Liver (tissue), 9 donors: ENCODE data around the gene PHIP. TPM values are rescaled to one million over a fixed set of nuclear protein-coding genes. Genes with fewer than 3 reads are reported as not detected.

Experiments used
- DNase-seq: peaks from one replicate; pipeline ENCODE4 v3.0.0-alpha.2; 2017; ENCODE audit warnings: low spot score
- H3K27ac ChIP-seq, 2 donors: one replicate each; pipeline ENCODE4 v1.7.0; 2013; ENCODE audit warnings: inconsistent platforms in 2 of 2, low read length in 2 of 2, control low read depth in 1 of 2, low read depth in 1 of 2, mild to moderate bottlenecking in 1 of 2
- H3K27me3 ChIP-seq, 4 donors: one replicate each; pipeline versions ENCODE4 v1.6.1 to v1.7.0; 2013; ENCODE audit warnings: low read length in 3 of 4, inconsistent platforms in 1 of 4, mild to moderate bottlenecking in 1 of 4, moderate library complexity in 1 of 4; ENCODE audit not compliant: control insufficient read depth in 4 of 4, insufficient read depth in 4 of 4
- H3K36me3 ChIP-seq, 4 donors: one replicate each; pipeline versions ENCODE4 v1.6.1 to v1.7.0; 2013; ENCODE audit warnings: low read length in 3 of 4, mild to moderate bottlenecking in 3 of 4, low read depth in 1 of 4, moderate library complexity in 1 of 4; ENCODE audit not compliant: control insufficient read depth in 4 of 4, insufficient read depth in 3 of 4
- H3K4me1 ChIP-seq, 4 donors: one replicate each; pipeline versions ENCODE4 v1.6.1 to v1.7.0; 2013; ENCODE audit warnings: low read length in 3 of 4, mild to moderate bottlenecking in 3 of 4, moderate library complexity in 1 of 4; ENCODE audit not compliant: control insufficient read depth in 4 of 4, insufficient read depth in 4 of 4
- H3K4me3 ChIP-seq, 3 donors: one replicate each; pipeline versions ENCODE4 v1.6.1 to v1.7.0; 2013; ENCODE audit warnings: low read length in 3 of 3, control low read depth in 1 of 3, low read depth in 1 of 3, mild to moderate bottlenecking in 1 of 3
- H3K9ac ChIP-seq, 2 donors: one replicate each; pipeline ENCODE4 v1.7.0; 2013; ENCODE audit warnings: low read length in 2 of 2, mild to moderate bottlenecking in 2 of 2, moderate library complexity in 2 of 2, control low read depth in 1 of 2, low read depth in 1 of 2
- H3K9me3 ChIP-seq, 4 donors: one replicate each; pipeline versions ENCODE4 v1.6.1 to v1.7.0; 2013; ENCODE audit warnings: low read length in 3 of 4; ENCODE audit not compliant: control insufficient read depth in 4 of 4
- ATF3 ChIP-seq: IDR thresholded peaks from 2 replicates; pipeline ENCODE4 v1.6.1; 2016; ENCODE audit warnings: antibody characterized with exemption
- CTCF ChIP-seq: fragments of 150-350 bp; IDR thresholded peaks from 2 replicates; pipeline ENCODE4 v1.5.1; 2017; ENCODE audit warnings: improper control_type of control experiment, low read depth, low read length; ENCODE audit not compliant: missing input control
- EGR1 ChIP-seq, 2 donors: IDR thresholded peaks; 2 replicates each; pipeline ENCODE4 v1.6.1; 2016 to 2018; ENCODE audit warnings: antibody characterized with exemption in 2 of 2, low read depth in 2 of 2
- FOXA1 ChIP-seq: IDR thresholded peaks from 2 replicates; pipeline ENCODE4 v1.6.1; 2016; ENCODE audit warnings: antibody characterized with exemption
- FOXA2 ChIP-seq: IDR thresholded peaks from 2 replicates; pipeline ENCODE4 v1.6.1; 2016; ENCODE audit warnings: antibody characterized with exemption
- GABPA ChIP-seq, 2 donors: IDR thresholded peaks in 1 of 2; conservative IDR thresholded peaks in 1 of 2; 2 replicates each; pipeline ENCODE4 v1.6.1; 2016; ENCODE audit warnings: antibody characterized with exemption in 2 of 2, mild to moderate bottlenecking in 1 of 2, moderate library complexity in 1 of 2
- HNF4A ChIP-seq, 2 donors: conservative IDR thresholded peaks; 2 replicates each; pipeline ENCODE4 v1.6.1; 2016; ENCODE audit warnings: antibody characterized with exemption in 2 of 2, mild to moderate bottlenecking in 2 of 2
- HNF4G ChIP-seq: IDR thresholded peaks from 2 replicates; pipeline ENCODE4 v1.6.1; 2016; ENCODE audit warnings: antibody characterized with exemption
- JUND ChIP-seq, 2 donors: IDR thresholded peaks; 2 replicates each; pipeline ENCODE4 v1.6.1; 2016; ENCODE audit warnings: antibody characterized with exemption in 2 of 2
- MAX ChIP-seq: IDR thresholded peaks from 2 replicates; pipeline ENCODE4 v1.6.1; 2016; ENCODE audit warnings: antibody characterized with exemption
- NR2F2 ChIP-seq: IDR thresholded peaks from 2 replicates; pipeline ENCODE4 v1.6.1; 2016; ENCODE audit warnings: antibody characterized with exemption
- RAD21 ChIP-seq, 2 donors: IDR thresholded peaks; 2 replicates each; pipeline ENCODE4 v1.6.1; 2016; ENCODE audit warnings: antibody characterized with exemption in 2 of 2, mild to moderate bottlenecking in 2 of 2
- RXRA ChIP-seq, 2 donors: IDR thresholded peaks; 2 replicates each; pipeline ENCODE4 v1.6.1; 2017 to 2018; ENCODE audit warnings: antibody characterized with exemption in 2 of 2, mild to moderate bottlenecking in 1 of 2
- SP1 ChIP-seq: IDR thresholded peaks from 2 replicates; pipeline ENCODE4 v1.6.1; 2018; ENCODE audit warnings: antibody characterized with exemption, mild to moderate bottlenecking
- TAF1 ChIP-seq: conservative IDR thresholded peaks from 2 replicates; pipeline ENCODE4 v1.6.1; 2016; ENCODE audit warnings: antibody characterized with exemption, mild to moderate bottlenecking
- YY1 ChIP-seq: IDR thresholded peaks from 2 replicates; pipeline ENCODE4 v1.6.1; 2016; ENCODE audit warnings: antibody characterized with exemption, mild to moderate bottlenecking
- ZBTB33 ChIP-seq: IDR thresholded peaks from 2 replicates; pipeline ENCODE4 v1.6.1; 2016; ENCODE audit warnings: antibody characterized with exemption
- WGBS: extraction: QIAGEN DNeasy Blood & Tissue Kit; methylation state at CpG from one replicate; pipeline ENCODE4 v1.1.7; 2013; 5-methylcytosine and 5-hydroxymethylcytosine counted together
- polyA plus RNA-seq, 2 donors: library from polyadenylated mRNA; stranded (reverse) in 1 of 2; unstranded in 1 of 2; fragments of 200-250 nt in 1 of 2; fragments of >200 nt in 1 of 2; fragmentation: Nextera tagmentation in 1 of 2; extraction: Ambion mirVana in 1 of 2; gene quantifications; one replicate each; pipeline versions ENCODE4 v1.2.1 to v1.2.3, GENCODE V29; 2013 to 2015
- total RNA-seq, 2 donors: library from RNA; depleted of rRNA; stranded (reverse); fragments of >200 nt; gene quantifications; one replicate each; pipeline ENCODE4 v1.2.3, GENCODE V29; 2014
- donor health status: healthy.
- donor health status: healthy.
- donor health status: healthy.
- donor health status: healthy.
- donor health status: healthy.

The PHIP gene
- total and polyA plus RNA-seq, 4 donors, result 1.6 to 22.4 (median 9.4) TPM

GRCh38 chr6:79010422-79010821 is 67.6 kb downstream of the PHIP start:
- Histone ChIP-seq H3K4me1 (no peaks in the 10 kb centered on the region), H3K36me3 (peaks cover 0 to 13% (median 9%) of the 10 kb centered on the region in 4 donors), H3K27me3 (no peaks in the 10 kb centered on the region), H3K9me3 (no peaks in the 10 kb centered on the region), H3K9ac (no peak overlapping the region), H3K27ac (no peak overlapping the region), H3K4me3 (no peak overlapping the region)
- TF ChIP-seq SP1 (no peak), HNF4A (conservative IDR thresholded peaks at IDR 0.05) (no peak), RAD21 (IDR thresholded peaks at IDR 0.05) (no peak), NR2F2 (no peak), TAF1 (no peak), JUND (IDR thresholded peaks at IDR 0.05) (no peak), EGR1 (IDR thresholded peaks at IDR 0.05; ENCODE audit: low read depth in 2 of 2) (no peak), FOXA2 (no peak), HNF4G (no peak), YY1 (no peak), RXRA (IDR thresholded peaks at IDR 0.05) (no peak), ZBTB33 (no peak), FOXA1 (no peak), CTCF (no peak)
- DNase-seq, result no peak
- 95% methylated on average over 1 of the region's 1 CpG for WGBS

GRCh38 chr6:79009819-79010218 is 68.2 kb downstream of the PHIP start:
- 91% methylated on average over 1 of the region's 1 CpG for WGBS
- H3K27ac ChIP-seq, result no peak overlapping the region
- no peaks in the 10 kb centered on the region for H3K27me3 ChIP-seq
- DNase-seq, result no peak
- H3K36me3 ChIP-seq, result peaks cover 0 to 11% (median 6%) of the 10 kb centered on the region in 4 donors
- TF ChIP-seq FOXA1, result no peak
- no peak for TF ChIP-seq MAX
- no peak for TF ChIP-seq SP1
- no peak for TF ChIP-seq EGR1 (IDR thresholded peaks at IDR 0.05; ENCODE audit: low read depth in 2 of 2)
- no peak for TF ChIP-seq YY1
- no peak for TF ChIP-seq NR2F2
- no peak for TF ChIP-seq HNF4G
- no peak for TF ChIP-seq HNF4A (conservative IDR thresholded peaks at IDR 0.05)
- TF ChIP-seq ATF3, result no peak
- TF ChIP-seq CTCF, result no peak
- no peak for TF ChIP-seq GABPA (IDR thresholded peaks at IDR 0.05 in 1 of 2, conservative IDR thresholded peaks at IDR 0.05 in 1 of 2)
- no peak for TF ChIP-seq JUND (IDR thresholded peaks at IDR 0.05)
- TF ChIP-seq FOXA2, result no peak
- no peak overlapping the region for H3K9ac ChIP-seq
- H3K9me3 ChIP-seq, result no peaks in the 10 kb centered on the region
- no peaks in the 10 kb centered on the region for H3K4me1 ChIP-seq
- no peak overlapping the region for H3K4me3 ChIP-seq
